ENCODE data around the gene MRPL1. TPM values are rescaled to one million over a fixed set of nuclear protein-coding genes. Genes with fewer than 3 reads are reported as not detected.

MRPL1 gene
- total RNA-seq, 1 experiment from 2014 or later, result 18.3 TPM

DNA sequence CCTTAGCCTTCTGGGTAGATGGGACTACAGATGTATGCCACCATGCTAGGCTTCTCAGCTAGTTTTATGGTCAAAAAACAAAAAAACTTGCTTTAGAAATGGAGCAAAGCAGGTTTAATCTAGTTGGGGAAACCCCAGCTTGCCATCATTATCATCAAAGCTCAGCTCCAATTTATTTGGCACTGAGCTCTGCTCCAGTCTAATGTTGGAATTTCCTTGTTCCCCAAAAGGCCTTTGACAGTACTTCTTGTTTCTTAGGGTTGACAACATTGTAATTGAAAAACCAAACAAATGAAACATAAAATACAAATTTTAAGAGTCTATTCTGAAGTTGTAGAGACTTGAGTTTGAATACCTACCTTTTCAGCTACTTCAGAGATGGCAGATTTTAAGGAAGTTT lies 48.0 kb downstream of the MRPL1 start:
- no TSS peak for BruUV-seq (replicated peaks)
- no peaks in the 10 kb centered on the region for H3K4me1 ChIP-seq (ENCODE audit: control insufficient read depth, insufficient read depth, low read length)
- H3K9me3 ChIP-seq (ENCODE audit: control insufficient read depth, insufficient read depth, low read depth, low read length), result no peaks in the 10 kb centered on the region
- TF ChIP-seq, protein P1, sequence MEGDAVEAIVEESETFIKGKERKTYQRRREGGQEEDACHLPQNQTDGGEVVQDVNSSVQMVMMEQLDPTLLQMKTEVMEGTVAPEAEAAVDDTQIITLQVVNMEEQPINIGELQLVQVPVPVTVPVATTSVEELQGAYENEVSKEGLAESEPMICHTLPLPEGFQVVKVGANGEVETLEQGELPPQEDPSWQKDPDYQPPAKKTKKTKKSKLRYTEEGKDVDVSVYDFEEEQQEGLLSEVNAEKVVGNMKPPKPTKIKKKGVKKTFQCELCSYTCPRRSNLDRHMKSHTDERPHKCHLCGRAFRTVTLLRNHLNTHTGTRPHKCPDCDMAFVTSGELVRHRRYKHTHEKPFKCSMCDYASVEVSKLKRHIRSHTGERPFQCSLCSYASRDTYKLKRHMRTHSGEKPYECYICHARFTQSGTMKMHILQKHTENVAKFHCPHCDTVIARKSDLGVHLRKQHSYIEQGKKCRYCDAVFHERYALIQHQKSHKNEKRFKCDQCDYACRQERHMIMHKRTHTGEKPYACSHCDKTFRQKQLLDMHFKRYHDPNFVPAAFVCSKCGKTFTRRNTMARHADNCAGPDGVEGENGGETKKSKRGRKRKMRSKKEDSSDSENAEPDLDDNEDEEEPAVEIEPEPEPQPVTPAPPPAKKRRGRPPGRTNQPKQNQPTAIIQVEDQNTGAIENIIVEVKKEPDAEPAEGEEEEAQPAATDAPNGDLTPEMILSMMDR (IDR thresholded peaks at IDR 0.05), result no peak
- TF ChIP-seq POLR2AphosphoS5 (IDR thresholded peaks at IDR 0.05; ENCODE audit: low read depth, low read length), result no peak
- TF ChIP-seq SIN3A (IDR thresholded peaks at IDR 0.05; ENCODE audit: borderline replicate concordance, insufficient read depth, low read depth, low read length), result no peak
- TF ChIP-seq, protein P2, sequence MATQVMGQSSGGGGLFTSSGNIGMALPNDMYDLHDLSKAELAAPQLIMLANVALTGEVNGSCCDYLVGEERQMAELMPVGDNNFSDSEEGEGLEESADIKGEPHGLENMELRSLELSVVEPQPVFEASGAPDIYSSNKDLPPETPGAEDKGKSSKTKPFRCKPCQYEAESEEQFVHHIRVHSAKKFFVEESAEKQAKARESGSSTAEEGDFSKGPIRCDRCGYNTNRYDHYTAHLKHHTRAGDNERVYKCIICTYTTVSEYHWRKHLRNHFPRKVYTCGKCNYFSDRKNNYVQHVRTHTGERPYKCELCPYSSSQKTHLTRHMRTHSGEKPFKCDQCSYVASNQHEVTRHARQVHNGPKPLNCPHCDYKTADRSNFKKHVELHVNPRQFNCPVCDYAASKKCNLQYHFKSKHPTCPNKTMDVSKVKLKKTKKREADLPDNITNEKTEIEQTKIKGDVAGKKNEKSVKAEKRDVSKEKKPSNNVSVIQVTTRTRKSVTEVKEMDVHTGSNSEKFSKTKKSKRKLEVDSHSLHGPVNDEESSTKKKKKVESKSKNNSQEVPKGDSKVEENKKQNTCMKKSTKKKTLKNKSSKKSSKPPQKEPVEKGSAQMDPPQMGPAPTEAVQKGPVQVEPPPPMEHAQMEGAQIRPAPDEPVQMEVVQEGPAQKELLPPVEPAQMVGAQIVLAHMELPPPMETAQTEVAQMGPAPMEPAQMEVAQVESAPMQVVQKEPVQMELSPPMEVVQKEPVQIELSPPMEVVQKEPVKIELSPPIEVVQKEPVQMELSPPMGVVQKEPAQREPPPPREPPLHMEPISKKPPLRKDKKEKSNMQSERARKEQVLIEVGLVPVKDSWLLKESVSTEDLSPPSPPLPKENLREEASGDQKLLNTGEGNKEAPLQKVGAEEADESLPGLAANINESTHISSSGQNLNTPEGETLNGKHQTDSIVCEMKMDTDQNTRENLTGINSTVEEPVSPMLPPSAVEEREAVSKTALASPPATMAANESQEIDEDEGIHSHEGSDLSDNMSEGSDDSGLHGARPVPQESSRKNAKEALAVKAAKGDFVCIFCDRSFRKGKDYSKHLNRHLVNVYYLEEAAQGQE (IDR thresholded peaks at IDR 0.05; ENCODE audit: insufficient read depth in 1 of 2, low read depth in 2 of 2, low read length in 1 of 2), result no peak
- no peak for TF ChIP-seq TCF7L2 (IDR thresholded peaks at IDR 0.05; ENCODE audit: low read depth, low read length)
- H3K4me3 ChIP-seq (ENCODE audit: low read depth in 2 of 2, low read length in 2 of 2), result no peak overlapping the region
- ATAC-seq, result no peak
- ChIA-PET POLR2A (no interaction called here), CTCF (no interaction called here)
- H3K36me3 ChIP-seq (ENCODE audit: control insufficient read depth, insufficient read depth, low read length), result no peaks in the 10 kb centered on the region
- intact Hi-C loops (cut with micrococcal nuclease; ENCODE audit: unreplicated experiment), result no loop called here
- no peaks in the 10 kb centered on the region for H3K27me3 ChIP-seq (ENCODE audit: control insufficient read depth, insufficient read depth, low read length)
- in situ Hi-C loops (cut with HindIII; ENCODE audit: low pct_unique_long_range_greater_than_20kb, low sequenced_read_pairs), result no loop called here
- no peak for DNase-seq (ENCODE audit: low read depth, low spot score)
- no peak overlapping the region for H3K27ac ChIP-seq (ENCODE audit: low read length)

DNA sequence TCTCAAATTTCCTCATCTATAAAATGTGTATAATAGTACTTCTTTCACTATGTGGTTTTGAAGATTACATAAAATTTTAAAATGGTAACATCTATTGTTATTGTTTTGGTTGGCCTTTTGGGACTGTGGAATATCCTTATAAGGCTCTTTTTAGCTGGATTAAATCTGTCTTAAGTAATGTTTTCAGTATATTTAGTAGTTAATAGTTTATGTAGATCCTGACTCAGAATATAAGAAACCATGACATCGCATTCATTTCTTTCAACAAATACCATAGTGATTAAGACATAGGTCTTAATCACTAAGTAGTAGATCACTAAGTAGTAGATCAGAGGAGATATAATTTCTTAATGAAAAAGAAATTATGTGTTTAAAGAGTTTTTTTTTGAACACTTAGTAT lies 48.5 kb downstream of the MRPL1 start:
- BruUV-seq (replicated peaks), result no TSS peak
- no peaks in the 10 kb centered on the region for H3K4me1 ChIP-seq (ENCODE audit: control insufficient read depth, insufficient read depth, low read length)
- DNase-seq (ENCODE audit: low read depth, low spot score), result no peak
- no peak overlapping the region for H3K27ac ChIP-seq (ENCODE audit: low read length)
- H3K9me3 ChIP-seq (ENCODE audit: control insufficient read depth, insufficient read depth, low read depth, low read length), result no peaks in the 10 kb centered on the region
- intact Hi-C loops (cut with micrococcal nuclease; ENCODE audit: unreplicated experiment), result no loop called here
- H3K27me3 ChIP-seq (ENCODE audit: control insufficient read depth, insufficient read depth, low read length), result no peaks in the 10 kb centered on the region
- POLR2A ChIA-PET, result no interaction called here
- TF ChIP-seq TCF7L2 (IDR thresholded peaks at IDR 0.05; ENCODE audit: low read depth, low read length) (no peak), SIN3A (IDR thresholded peaks at IDR 0.05; ENCODE audit: borderline replicate concordance, insufficient read depth, low read depth, low read length) (no peak)
- CTCF ChIA-PET, result no interaction called here
- in situ Hi-C loops (cut with HindIII; ENCODE audit: low pct_unique_long_range_greater_than_20kb, low sequenced_read_pairs), result no loop called here
- H3K4me3 ChIP-seq (ENCODE audit: low read depth in 2 of 2, low read length in 2 of 2), result no peak overlapping the region
- ATAC-seq, result no peak
- no peaks in the 10 kb centered on the region for H3K36me3 ChIP-seq (ENCODE audit: control insufficient read depth, insufficient read depth, low read length)

DNA sequence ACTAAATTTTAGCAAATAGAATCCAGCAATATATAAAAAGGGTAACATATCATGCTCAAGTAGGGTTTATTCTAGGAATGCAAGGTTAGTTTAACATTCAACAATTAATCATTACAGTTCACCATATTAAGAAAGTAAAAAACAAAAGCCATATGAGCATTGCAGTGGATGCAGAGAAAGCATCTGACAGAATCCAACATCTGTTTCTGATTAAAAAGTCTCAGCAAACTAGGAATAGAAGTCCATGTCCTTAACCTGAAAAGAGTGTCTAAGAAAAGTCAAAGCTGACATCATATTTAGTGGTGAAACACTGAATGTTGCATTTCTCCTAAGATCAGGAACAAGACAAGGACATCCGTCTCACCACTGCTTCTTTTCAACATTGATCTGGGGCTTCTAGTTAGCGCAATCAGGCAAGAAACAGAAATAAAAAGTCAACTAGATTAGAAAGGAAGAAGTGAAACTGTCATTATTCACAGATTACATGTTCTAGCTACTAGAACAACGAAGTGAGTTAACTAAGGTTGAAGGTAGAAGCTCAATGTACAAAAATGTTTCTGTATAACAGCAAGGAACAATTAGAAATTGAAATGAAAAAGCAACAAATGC lies 49.3 kb downstream of the MRPL1 start:
- BruUV-seq (replicated peaks), result no TSS peak
- DNase-seq (ENCODE audit: low read depth, low spot score), result no peak
- H3K27me3 ChIP-seq (ENCODE audit: control insufficient read depth, insufficient read depth, low read length), result no peaks in the 10 kb centered on the region
- ChIA-PET POLR2A (no interaction called here), CTCF (no interaction called here)
- H3K36me3 ChIP-seq (ENCODE audit: control insufficient read depth, insufficient read depth, low read length), result no peaks in the 10 kb centered on the region
- no peak overlapping the region for H3K4me3 ChIP-seq (ENCODE audit: low read depth in 2 of 2, low read length in 2 of 2)
- no peak overlapping the region for H3K27ac ChIP-seq (ENCODE audit: low read length)
- in situ Hi-C loops (cut with HindIII; ENCODE audit: low pct_unique_long_range_greater_than_20kb, low sequenced_read_pairs), result no loop called here
- intact Hi-C loops (cut with micrococcal nuclease; ENCODE audit: unreplicated experiment), result no loop called here
- H3K4me1 ChIP-seq (ENCODE audit: control insufficient read depth, insufficient read depth, low read length), result no peaks in the 10 kb centered on the region
- TF ChIP-seq, protein P1 (IDR thresholded peaks at IDR 0.05), result no peak
- TF ChIP-seq TCF7L2 (IDR thresholded peaks at IDR 0.05; ENCODE audit: low read depth, low read length) (no peak), POLR2AphosphoS5 (IDR thresholded peaks at IDR 0.05; ENCODE audit: low read depth, low read length) (no peak), SIN3A (IDR thresholded peaks at IDR 0.05; ENCODE audit: borderline replicate concordance, insufficient read depth, low read depth, low read length) (no peak)
- TF ChIP-seq, protein P2 (IDR thresholded peaks at IDR 0.05; ENCODE audit: insufficient read depth in 1 of 2, low read depth in 2 of 2, low read length in 1 of 2), result no peak
- H3K9me3 ChIP-seq (ENCODE audit: control insufficient read depth, insufficient read depth, low read depth, low read length), result no peaks in the 10 kb centered on the region
- no peak for ATAC-seq

All from Panc1 (cell line).